ENCODE results near the gene KCNG1. TPM values are rescaled to one million over a fixed set of nuclear protein-coding genes. Genes with fewer than 3 reads are reported as not detected.

The KCNG1 gene
- total and polyA plus RNA-seq, 2 experiments from 2014 or later: 60.1 to 72.0 TPM

- H3K4me3 ChIP-seq: peak overlapping the region; percentile 60
- no peaks in the 10 kb centered on the region for H3K9me3 ChIP-seq (ENCODE audit: low read depth)
- H3K27me3 ChIP-seq: peaks cover 5% of the 10 kb centered on the region
- peak; percentile 39 to 43 for DNase-seq (ENCODE audit: low read depth in 1 of 2, low spot score in 1 of 2)
- peaks cover 33% of the 10 kb centered on the region for H3K4me1 ChIP-seq (ENCODE audit: low read depth)
- TF ChIP-seq CTCF (IDR thresholded peaks at IDR 0.05; ENCODE audit: low read depth, low read length): no peak
- H3K27ac ChIP-seq: no peak overlapping the region
- H3K36me3 ChIP-seq: no peaks in the 10 kb centered on the region
Observed at GRCh38 chr20:51021067-51022025, 1.6 kb downstream of the KCNG1 start.

GRCh38 chr20:51020657-51021056, 2.2 kb downstream of the KCNG1 start:
- Histone ChIP-seq H3K4me3 (peak overlapping the region; percentile 60), H3K36me3 (no peaks in the 10 kb centered on the region), H3K27me3 (peaks cover 5% of the 10 kb centered on the region), H3K9me3 (ENCODE audit: low read depth) (no peaks in the 10 kb centered on the region), H3K27ac (no peak overlapping the region), H3K4me1 (ENCODE audit: low read depth) (peaks cover 33% of the 10 kb centered on the region)
- TF ChIP-seq CTCF (IDR thresholded peaks at IDR 0.05; ENCODE audit: low read depth, low read length): no peak
- DNase-seq (ENCODE audit: low read depth in 1 of 2, low spot score in 1 of 2): no peak

GRCh38 chr20:51019656-51020592, 3.0 kb downstream of the KCNG1 start:
- Histone ChIP-seq H3K9me3 (ENCODE audit: low read depth) (no peaks in the 10 kb centered on the region), H3K27ac (no peak overlapping the region), H3K4me1 (ENCODE audit: low read depth) (peaks cover 34% of the 10 kb centered on the region), H3K4me3 (no peak overlapping the region), H3K36me3 (no peaks in the 10 kb centered on the region), H3K27me3 (peaks cover 5% of the 10 kb centered on the region)
- no peak for TF ChIP-seq CTCF (IDR thresholded peaks at IDR 0.05; ENCODE audit: low read depth, low read length)
- DNase-seq (ENCODE audit: low read depth in 1 of 2, low spot score in 1 of 2): no peak

GRCh38 chr20:51017251-51017650, 5.7 kb downstream of the KCNG1 start:
- no peak overlapping the region for H3K27ac ChIP-seq
- no peaks in the 10 kb centered on the region for H3K27me3 ChIP-seq
- DNase-seq (ENCODE audit: low read depth in 1 of 2, low spot score in 1 of 2): no peak
- no peaks in the 10 kb centered on the region for H3K9me3 ChIP-seq (ENCODE audit: low read depth)
- TF ChIP-seq CTCF (IDR thresholded peaks at IDR 0.05; ENCODE audit: low read depth, low read length): no peak
- peaks cover 38% of the 10 kb centered on the region for H3K4me1 ChIP-seq (ENCODE audit: low read depth)
- no peak overlapping the region for H3K4me3 ChIP-seq
- no peaks in the 10 kb centered on the region for H3K36me3 ChIP-seq

- Histone ChIP-seq H3K36me3 (no peaks in the 10 kb centered on the region), H3K27ac (no peak overlapping the region), H3K9me3 (ENCODE audit: low read depth) (no peaks in the 10 kb centered on the region), H3K4me1 (ENCODE audit: low read depth) (peaks cover 34% of the 10 kb centered on the region), H3K27me3 (no peaks in the 10 kb centered on the region), H3K4me3 (no peak overlapping the region)
- TF ChIP-seq CTCF (IDR thresholded peaks at IDR 0.05; ENCODE audit: low read depth, low read length): no peak
- no peak for DNase-seq (ENCODE audit: low read depth in 1 of 2, low spot score in 1 of 2)
Observed at GRCh38 chr20:51016521-51016920, 6.4 kb downstream of the KCNG1 start.

Measured in cardiac muscle cell (in vitro differentiated cells and primary cell).